Middle frontal gyrus (tissue), 1 donor: ENCODE measurements around the gene ZSCAN2.
"Not testable (repeated sequence)": the region's sequence is repeated elsewhere in the genome, so short reads cannot be mapped to it uniquely, and the experiment has no call there.

Experiments used
- DNase-seq: peaks from one replicate; pipeline ENCODE4 v3.0.0-alpha.2; 2015; ENCODE audit warnings: low spot score; ENCODE audit errors: extremely low spot score

Gene ZSCAN2

GRCh38 chr15:84600687-84601554 is at the start of gene ZSCAN2:
ZSCAN2 (plus strand) TSS chr15:84601009; CDS start chr15:84603928, 2,919 bp downstream.
- DNase-seq: peak; percentile 92

- not testable (repeated sequence) for DNase-seq
Measured at GRCh38 chr15:84551624-84552023, 49.2 kb upstream of the ZSCAN2 start.

GRCh38 chr15:84552896-84553295 is 47.9 kb upstream of the ZSCAN2 start:
- DNase-seq: no peak

- DNase-seq: not testable (repeated sequence)
Measured at GRCh38 chr15:84556690-84557089, 44.1 kb upstream of the ZSCAN2 start.

GRCh38 chr15:84568021-84568420 is 32.8 kb upstream of the ZSCAN2 start:
- not testable (repeated sequence) for DNase-seq

GRCh38 chr15:84570164-84570735 is 30.6 kb upstream of the ZSCAN2 start:
- no peak for DNase-seq

- no peak for DNase-seq
Measured at GRCh38 chr15:84572231-84572630, 28.6 kb upstream of the ZSCAN2 start.

- no peak for DNase-seq
Measured at GRCh38 chr15:84575493-84575892, 25.3 kb upstream of the ZSCAN2 start.

GRCh38 chr15:84577891-84578290 is 22.9 kb upstream of the ZSCAN2 start:
- not testable (repeated sequence) for DNase-seq

GRCh38 chr15:84579261-84579721 is 21.5 kb upstream of the ZSCAN2 start:
- not testable (repeated sequence) for DNase-seq

- DNase-seq: not testable (repeated sequence)
Measured at GRCh38 chr15:84581676-84582428, 19.0 kb upstream of the ZSCAN2 start.

GRCh38 chr15:84582583-84583157 is 18.1 kb upstream of the ZSCAN2 start:
- DNase-seq: no peak

GRCh38 chr15:84583921-84584320 is 16.9 kb upstream of the ZSCAN2 start:
- DNase-seq: not testable (repeated sequence)

GRCh38 chr15:84586696-84587095 is 14.1 kb upstream of the ZSCAN2 start:
- no peak for DNase-seq

- DNase-seq: peak; percentile 51
Measured at GRCh38 chr15:84588053-84588874, 12.5 kb upstream of the ZSCAN2 start.

GRCh38 chr15:84590406-84590805 is 10.4 kb upstream of the ZSCAN2 start:
- DNase-seq: no peak

GRCh38 chr15:84591815-84592214 is 9.0 kb upstream of the ZSCAN2 start:
- no peak for DNase-seq

- DNase-seq: no peak
Measured at GRCh38 chr15:84594617-84595290, 6.1 kb upstream of the ZSCAN2 start.

- DNase-seq: no peak
Measured at GRCh38 chr15:84595660-84596059, 5.1 kb upstream of the ZSCAN2 start.

GRCh38 chr15:84597296-84597695 is 3.5 kb upstream of the ZSCAN2 start:
- no peak for DNase-seq
